CD4-positive, alpha-beta T cell treated with Interferon gamma for 1 hour (primary cell): ENCODE measurements around the gene CLDN22.

Experiments used
- DNase-seq: peaks from one replicate; pipeline ENCODE4 v3.0.0-alpha.2; 2020

Gene CLDN22

DNA sequence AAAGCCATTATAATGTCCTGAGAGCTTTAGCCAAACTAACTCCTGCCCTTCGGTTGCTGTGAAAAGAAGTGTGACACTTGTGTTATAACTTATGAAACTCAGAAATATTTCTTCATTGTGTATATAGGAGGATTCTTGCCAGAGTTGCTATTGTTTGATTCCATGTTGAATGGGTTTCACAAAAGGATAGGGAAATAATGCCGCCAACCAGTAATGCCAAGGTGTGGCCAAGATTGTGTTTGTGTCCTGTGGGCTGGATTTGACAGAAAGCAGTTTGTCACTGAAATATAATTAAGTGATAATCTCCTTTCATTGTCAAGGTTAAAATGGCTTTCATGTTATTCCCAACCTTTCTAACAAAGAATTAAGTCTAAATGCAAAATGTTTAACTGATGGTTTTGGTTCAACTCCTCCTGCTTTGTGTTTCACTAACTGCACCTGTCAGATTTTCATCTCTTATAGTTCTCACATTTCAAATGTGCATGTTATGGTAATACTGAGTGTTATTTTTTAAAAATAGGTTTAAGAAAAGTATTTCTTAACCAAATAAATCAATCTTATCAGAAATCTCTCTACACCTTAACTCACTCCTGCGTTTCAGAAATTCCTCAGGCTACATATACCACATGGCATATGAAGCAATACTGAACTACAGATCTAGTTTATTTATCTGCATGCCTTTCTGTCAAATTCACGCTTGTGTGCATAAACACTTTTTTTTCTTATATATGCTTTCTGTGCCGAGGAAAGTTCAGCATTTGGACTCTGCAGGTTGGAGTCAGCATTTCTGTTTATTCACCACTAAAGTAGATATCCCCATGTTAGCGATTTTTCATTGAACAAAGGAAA lies at the start of gene CLDN22:
Gene CLDN22 (minus strand): TSS at position 66 of the 849 bp plus-strand sequence. CDS start 58 bp downstream, at position 8.
- DNase-seq: no peak

- no peak for DNase-seq
Observed at GRCh38 chr4:183369073-183369472, 49.0 kb upstream of the CLDN22 start.

DNA sequence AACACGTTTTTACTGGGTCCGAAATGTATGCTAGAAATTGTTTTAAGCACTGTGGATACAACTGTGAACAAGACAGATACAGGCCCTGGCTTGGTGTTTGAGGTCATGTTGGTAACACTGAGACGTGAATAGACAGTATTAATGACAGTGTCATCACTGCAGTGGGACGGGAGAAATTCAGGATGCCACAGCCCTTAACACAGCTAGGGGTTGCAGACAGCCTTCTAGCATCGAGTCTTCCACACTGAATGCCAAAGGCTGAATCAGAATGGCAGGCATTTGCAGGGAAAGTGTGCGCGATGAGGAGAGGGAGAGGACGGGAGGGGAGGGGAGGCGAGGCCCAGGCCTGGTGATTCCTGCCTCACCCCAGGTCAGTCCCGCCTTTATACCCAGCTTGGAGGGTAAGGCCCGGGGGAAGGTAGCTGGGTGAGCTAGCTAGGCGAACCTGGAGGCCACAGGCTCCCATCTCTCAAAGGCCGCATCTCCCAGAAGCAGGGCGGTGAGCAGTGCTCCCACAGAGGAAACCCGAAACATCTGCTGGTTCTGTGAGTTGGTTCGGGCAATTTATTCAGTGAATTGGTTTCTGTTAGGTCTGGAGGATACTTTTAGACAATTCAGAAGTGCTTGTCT lies 46.2 kb upstream of the CLDN22 start:
- no peak for DNase-seq

- DNase-seq: no peak
Observed at GRCh38 chr4:183364025-183364424, 43.9 kb upstream of the CLDN22 start.

DNA sequence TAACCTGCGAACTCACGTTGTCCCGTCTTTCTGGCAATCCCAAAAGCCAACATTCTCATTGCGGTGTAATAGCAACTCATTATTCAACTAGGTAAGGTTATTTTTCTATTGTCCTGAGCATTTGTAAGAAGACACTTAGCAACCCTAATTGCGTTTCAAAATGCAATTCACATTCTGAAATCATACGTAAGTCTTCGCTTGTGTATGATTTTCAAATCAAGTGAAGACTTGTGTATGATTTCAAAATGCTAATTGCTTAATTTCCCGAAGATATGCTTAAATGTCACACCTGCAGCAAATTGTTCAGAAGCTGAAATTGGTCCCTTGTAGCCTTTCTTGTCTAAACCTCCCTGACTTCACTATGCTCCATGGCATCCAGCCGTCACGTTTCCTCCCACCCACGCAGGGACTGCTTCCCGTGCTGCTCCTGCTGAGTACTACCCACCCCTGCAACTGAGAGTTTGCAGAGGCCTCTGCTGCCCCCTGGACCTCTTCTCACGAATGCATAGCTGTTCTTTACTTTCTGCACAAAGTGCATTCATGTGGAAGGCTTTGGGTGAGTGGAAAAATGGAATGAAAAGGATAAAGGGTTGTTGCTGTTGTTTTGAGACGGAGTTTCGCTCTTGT lies 43.0 kb upstream of the CLDN22 start:
- no peak for DNase-seq

DNA sequence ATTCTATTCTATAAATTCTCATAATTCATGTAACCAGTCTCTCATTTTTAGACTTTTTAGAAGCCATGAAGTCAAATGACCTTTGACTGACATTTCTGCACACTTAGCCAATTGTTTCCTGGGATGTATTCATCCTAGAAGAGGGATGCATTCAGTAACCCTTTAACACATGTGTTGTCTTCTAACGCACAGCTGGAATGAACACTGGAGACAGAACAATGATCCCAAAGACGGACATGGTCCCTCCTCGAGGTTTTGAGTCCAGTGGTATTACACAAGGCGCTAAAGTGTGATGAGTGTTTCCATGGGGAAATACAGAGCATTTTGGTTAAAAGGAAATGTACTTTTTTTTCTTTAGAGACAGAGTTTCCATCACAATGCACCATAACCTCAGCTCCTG lies 42.0 kb upstream of the CLDN22 start:
- DNase-seq: no peak

DNA sequence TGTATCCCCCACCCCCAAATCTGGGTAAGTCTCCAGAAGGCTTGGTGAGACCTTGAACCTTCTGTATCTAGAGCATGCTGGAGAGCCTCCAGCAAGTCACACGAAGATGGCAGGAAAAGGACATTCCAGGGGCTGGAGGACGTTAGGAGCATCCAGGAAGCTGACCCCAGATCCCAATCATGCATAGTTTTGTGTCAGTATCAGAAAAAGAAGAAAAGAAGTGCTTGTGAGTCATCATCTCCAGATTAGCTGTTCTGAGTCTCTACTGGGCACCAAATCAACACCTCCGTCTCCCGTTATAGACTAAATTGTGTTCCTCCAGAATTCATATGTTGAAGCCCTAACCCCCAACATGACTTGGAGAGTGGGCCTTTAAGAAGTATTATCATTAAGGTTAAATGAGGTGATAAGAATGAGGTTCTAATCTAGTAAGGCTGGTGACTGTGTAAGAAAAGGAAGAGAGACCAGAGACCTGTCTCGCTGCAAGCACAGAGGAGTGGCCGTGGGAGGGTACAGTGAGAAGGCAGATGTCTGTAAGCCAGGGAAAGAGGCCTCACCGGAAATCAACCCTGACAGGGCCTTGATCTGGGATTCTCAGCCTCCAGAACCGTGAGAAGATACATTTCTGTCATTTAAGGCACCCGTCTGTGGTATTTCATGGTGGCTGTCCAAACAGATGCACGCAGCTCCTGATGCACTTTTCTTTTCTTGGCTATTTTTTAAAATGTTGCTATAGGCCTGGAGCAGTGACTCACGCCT lies 40.3 kb upstream of the CLDN22 start:
- DNase-seq: no peak

- no peak for DNase-seq
Observed at GRCh38 chr4:183358215-183358755, 38.2 kb upstream of the CLDN22 start.

GRCh38 chr4:183356931-183357675 lies 37.0 kb upstream of the CLDN22 start:
- no peak for DNase-seq

DNA sequence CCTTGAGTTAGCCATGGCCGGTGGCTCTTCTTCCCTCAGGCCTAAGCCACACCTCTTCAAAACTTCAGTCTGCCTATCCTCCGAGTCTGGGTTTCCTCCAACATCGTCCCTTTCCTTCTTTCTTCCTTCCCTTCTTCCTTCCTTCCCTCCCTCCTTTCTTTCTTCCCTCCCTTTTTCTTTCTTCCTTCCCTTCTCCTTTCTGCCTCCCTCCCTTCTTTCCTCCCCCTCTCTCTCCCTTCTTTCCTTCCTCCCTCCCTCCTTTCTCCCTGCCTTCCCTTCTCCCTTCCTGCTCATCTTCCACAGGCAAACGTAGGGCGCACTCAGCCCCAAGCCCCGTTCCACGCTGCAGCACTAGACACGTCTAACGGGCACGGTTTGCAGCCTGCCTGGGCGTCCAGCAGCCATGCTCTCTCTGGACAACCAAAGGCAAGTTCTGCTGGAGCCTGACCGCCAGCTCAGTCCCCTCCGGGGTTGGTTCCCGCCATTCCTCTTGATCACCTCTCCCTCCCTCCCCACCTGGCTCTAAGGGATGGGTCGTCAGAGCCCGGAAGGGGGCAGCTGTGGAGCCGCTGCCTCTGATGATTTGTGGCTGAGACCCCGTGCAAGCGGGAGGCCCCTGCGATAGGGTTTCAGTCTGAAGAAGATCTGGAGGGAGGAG lies 36.2 kb upstream of the CLDN22 start:
- DNase-seq: no peak

DNA sequence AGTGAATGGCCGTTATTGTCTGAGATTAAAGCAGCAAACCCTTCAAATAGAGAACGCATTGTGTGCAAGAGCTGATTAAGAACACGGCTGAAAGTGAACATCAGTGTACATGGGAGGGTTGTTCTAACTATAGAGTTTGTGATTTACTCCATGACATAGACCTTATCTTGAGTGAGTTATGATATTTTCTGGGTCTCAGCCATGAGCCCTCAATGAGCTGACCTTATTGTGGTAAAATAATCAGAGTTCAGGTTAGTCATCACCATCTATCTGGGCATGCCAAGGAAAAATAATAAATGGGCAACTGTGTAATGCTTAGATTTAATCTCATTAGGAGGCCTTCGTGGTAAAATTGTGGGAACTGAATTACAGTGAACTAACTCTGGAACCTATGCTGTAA lies 35.3 kb upstream of the CLDN22 start:
- DNase-seq: no peak

DNA sequence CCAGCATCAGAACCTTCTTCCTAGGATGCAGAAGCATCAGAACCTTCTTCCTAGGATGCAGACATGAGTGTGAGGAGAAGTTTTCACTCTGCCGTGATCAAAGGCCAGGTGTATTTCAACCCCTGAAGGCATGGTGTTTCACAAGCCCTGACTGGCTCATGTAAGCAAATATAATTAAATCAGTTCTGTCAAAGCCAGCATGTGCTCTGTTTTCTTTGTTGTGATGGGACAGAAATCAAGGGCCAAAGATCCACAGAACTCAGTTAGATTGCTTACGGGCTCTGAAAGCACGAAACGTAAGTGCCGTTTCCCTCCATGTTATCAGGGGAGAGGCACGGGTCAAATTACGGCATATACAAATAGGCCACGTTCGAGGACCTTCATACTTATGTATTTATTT lies 34.1 kb upstream of the CLDN22 start:
- DNase-seq: no peak

- DNase-seq: no peak
Observed at GRCh38 chr4:183353557-183353956, 33.5 kb upstream of the CLDN22 start.

DNA sequence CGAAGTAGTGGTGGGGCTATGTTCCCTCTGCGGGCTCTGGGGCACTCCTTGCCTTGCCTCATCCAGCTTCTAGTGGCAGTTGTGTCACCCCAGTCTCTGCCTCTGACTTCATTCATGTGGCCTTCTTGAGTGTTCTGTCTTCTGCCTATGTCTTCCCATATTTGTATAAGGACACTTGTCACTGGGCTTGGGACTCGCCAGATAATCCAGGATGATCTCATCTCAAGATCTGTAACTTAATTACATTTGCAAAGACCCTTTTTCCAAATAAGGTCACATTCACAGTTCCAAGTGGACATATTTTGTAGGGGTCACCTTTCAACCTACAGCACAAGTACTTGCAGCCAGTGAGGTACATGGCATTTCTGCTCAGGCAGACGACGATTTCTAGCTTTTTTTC lies 32.5 kb upstream of the CLDN22 start:
- DNase-seq: no peak

DNA sequence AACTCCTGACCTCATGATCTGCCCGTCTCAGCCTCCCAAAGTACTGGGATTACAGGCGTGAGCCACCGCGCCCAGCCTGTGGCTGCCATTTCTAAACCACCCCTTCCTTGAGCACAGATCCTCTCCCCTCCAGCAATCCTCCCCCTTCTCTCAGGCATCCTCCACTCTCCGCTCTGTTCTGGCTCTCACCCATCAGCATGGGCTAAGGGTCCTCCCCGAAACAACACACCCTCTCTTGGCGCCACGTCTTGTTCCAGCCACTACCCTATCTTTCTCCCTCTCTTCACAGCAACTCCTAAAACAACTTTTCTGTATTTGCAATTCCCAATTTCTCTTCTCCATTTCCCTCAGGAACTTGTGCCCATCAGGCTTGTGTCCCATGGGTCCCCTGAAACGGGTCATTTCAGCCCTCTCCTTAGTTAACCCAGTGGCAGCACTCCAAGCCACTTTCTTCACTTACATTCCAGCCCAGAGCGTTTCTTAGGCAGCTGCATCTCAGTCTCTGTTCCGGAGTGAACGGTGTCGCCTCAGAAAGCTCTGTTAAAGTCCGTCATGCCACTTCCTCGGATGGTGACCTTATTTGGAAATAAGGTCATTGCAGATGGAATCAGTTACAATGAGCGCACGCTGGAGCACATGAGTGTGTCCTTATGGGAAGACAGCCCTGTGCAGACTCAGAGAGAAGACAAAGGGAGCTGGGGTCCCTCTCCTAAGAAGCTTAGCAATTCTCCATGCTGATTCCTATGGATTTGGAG lies 30.4 kb upstream of the CLDN22 start:
- no peak for DNase-seq

- DNase-seq: no peak
Observed at GRCh38 chr4:183349673-183350072, 29.6 kb upstream of the CLDN22 start.

DNA sequence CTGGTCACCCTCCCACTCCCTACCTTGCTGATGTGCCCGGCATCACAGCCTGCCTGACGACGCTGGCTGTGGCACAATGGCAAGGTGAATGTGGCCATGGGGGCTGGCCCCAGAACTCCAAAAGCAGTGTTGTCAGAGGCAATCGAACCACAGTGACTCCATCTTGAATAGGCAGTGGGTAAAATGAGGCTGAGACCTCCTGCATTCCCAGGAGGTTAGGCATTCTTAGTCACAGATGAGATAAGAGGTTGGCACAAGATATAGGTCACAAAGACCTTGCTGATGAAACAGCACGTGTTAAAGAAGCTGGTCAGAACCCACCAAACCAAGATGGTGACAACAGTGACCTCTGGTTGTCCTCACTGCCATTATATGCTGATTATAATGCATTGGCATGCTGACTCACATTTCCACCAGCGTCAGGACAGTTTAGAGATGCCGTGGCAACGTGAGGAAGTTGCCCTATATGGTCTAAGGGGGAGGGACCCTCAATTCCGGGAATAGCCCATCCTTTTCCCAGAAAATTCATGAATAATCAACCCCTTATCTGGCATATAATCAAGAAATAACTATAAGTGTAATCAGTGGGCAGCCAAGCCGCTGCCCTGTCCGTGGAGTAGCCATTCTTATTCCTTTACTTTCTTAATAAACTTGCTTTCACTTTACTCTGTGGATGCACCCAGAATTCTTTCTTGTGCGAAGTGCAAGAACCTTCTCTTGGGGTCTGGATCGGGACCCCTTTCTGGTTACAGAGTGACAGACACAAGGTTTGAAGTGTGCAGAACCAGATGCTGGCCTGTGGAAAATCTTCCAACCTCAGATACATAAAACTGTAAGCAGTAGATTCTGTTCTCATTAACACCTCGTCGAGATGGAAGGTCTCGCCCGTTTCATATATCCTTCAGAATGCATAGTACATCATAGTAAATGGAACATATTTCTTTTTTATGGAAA lies 28.9 kb upstream of the CLDN22 start:
- DNase-seq: peak; percentile 36

- no peak for DNase-seq
Observed at GRCh38 chr4:183348136-183348535, 28.1 kb upstream of the CLDN22 start.

GRCh38 chr4:183347566-183347965 lies 27.5 kb upstream of the CLDN22 start:
- no peak for DNase-seq

- no peak for DNase-seq
Observed at GRCh38 chr4:183347146-183347545, 27.1 kb upstream of the CLDN22 start.
